Activated T-helper 2 cell treated with anti-CD3 and anti-CD28 coated beads, Interferon-gamma antibody, Interleukin-2, Interleukin-4, amounts not matched to agents 10 μg/mL and 5 μg/mL and 100 μg/mL, durations not matched to agents 14 hours and 24 hours and 36 hours (primary cell): Measurements from ENCODE around the gene VWA8. TPM values are rescaled to one million over a fixed set of nuclear protein-coding genes. Genes with fewer than 3 reads are reported as not detected.
"Not testable (repeated sequence)": the region's sequence is repeated elsewhere in the genome, so short reads cannot be mapped to it uniquely, and the experiment has no call there.

Experiments
- DNase-seq: peaks from one replicate; pipeline ENCODE4 v3.0.0; 2021; ENCODE audit warnings: low spot score
- H3K27ac Mint-ChIP-seq: one replicate; pipeline ENCODE4 v1.8.0; 2021; ENCODE audit warnings: mixed read lengths
- H3K27me3 Mint-ChIP-seq: one replicate; pipeline ENCODE4 v1.8.0; 2021; ENCODE audit warnings: low read depth, mixed read lengths
- H3K36me3 Mint-ChIP-seq: one replicate; pipeline ENCODE4 v1.8.0; 2021; ENCODE audit warnings: low read depth, mixed read lengths
- H3K4me1 Mint-ChIP-seq: one replicate; pipeline ENCODE4 v1.8.0; 2021; ENCODE audit warnings: low read depth, mixed read lengths
- H3K4me3 Mint-ChIP-seq: one replicate; pipeline ENCODE4 v1.8.0; 2021; ENCODE audit warnings: low read depth, mild to moderate bottlenecking, moderate library complexity, mixed read lengths
- H3K9me3 Mint-ChIP-seq: one replicate; pipeline ENCODE4 v1.8.0; 2021; ENCODE audit warnings: mixed read lengths
- intact Hi-C: fragments of 100-400 bp; cut with micrococcal nuclease; formaldehyde crosslinking; loops from one replicate; pipeline ENCODE4 v1.15.1; 2023
- total RNA-seq: library from RNA; stranded (reverse); gene quantifications from 2 replicates; pipeline ENCODE4 v1.2.3, GENCODE V29; 2022

Gene VWA8
- total RNA-seq, 1 donor from 2014 or later: 21.7 TPM

DNA sequence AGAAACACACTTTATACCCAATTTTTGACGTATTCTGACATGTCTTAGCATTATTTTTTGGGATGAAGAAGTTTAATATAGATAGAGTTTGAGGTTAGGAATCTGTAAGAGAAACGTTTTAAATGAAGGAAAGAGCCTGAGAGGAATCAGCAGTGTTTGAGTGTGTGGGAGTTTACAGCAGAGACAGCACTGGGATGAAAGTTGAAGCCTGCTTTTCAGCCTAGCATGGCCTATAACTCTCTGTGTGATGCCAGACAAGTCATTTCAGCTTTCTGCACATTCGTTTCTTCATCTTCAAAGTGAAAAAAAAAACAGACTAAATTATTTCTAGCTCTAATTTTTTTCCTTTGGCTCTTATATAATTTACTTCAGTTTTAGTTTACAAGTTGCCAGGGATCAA lies 326.5 kb downstream of the VWA8 start:
- Mint-ChIP-seq H3K4me1 (no peaks in the 10 kb centered on the region), H3K9me3 (no peaks in the 10 kb centered on the region), H3K27ac (no peak overlapping the region), H3K27me3 (no peaks in the 10 kb centered on the region), H3K4me3 (no peak overlapping the region), H3K36me3 (no peaks in the 10 kb centered on the region)
- no peak for DNase-seq
- intact Hi-C loops: no loop called here

- no peak overlapping the region for H3K27ac Mint-ChIP-seq
- no peaks in the 10 kb centered on the region for H3K4me1 Mint-ChIP-seq
- H3K9me3 Mint-ChIP-seq: no peaks in the 10 kb centered on the region
- H3K4me3 Mint-ChIP-seq: no peak overlapping the region
- H3K27me3 Mint-ChIP-seq: no peaks in the 10 kb centered on the region
- H3K36me3 Mint-ChIP-seq: no peaks in the 10 kb centered on the region
- DNase-seq: no peak
- intact Hi-C loops: no loop called here
These were observed 327.1 kb downstream of the VWA8 start for GRCh38 chr13:41633776-41634175.

DNA sequence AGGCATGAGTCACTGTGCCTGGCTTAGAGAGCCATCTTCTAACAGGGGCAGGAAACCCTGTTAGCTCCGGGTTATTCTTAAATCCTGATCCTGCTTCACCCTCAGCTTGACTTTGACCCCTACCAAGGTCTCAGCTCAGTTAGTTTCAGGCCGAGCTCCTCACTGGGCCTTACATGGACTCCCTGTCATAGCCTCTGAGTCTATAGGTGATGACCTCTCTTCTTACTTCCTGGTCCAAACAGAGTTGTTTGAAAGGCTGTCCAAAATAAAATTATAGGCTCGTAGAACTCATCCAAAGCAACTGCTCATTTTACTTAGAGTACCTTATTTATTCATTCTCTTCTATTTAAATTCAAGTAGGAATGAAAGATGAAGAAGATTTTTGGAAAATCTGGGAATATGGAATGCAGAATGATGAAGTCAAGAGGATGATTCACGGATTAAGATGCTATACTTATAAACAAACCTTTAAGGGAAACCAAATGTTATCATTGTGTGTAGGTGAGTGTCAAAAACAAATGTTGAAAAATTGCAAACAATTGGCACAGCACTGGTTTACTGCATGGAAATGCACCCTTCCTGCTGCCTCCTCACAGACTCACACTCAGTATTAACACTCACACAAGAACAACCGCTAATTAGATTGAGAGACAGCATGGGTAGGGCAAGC lies 329.5 kb downstream of the VWA8 start:
- H3K27ac Mint-ChIP-seq: no peak overlapping the region
- no peaks in the 10 kb centered on the region for H3K9me3 Mint-ChIP-seq

GRCh38 chr13:41627425-41627824 lies 333.5 kb downstream of the VWA8 start:
- DNase-seq: no peak
- H3K36me3 Mint-ChIP-seq: peaks cover 9% of the 10 kb centered on the region
- intact Hi-C loops: no loop called here
- H3K4me3 Mint-ChIP-seq: no peak overlapping the region
- no peaks in the 10 kb centered on the region for H3K27me3 Mint-ChIP-seq
- H3K4me1 Mint-ChIP-seq: no peaks in the 10 kb centered on the region
- no peak overlapping the region for H3K27ac Mint-ChIP-seq
- peaks cover 5% of the 10 kb centered on the region for H3K9me3 Mint-ChIP-seq

More for the DNA sequence above, 329.5 kb downstream of the VWA8 start:
- no peak for DNase-seq
- no peaks in the 10 kb centered on the region for H3K4me1 Mint-ChIP-seq
- no peaks in the 10 kb centered on the region for H3K27me3 Mint-ChIP-seq
- intact Hi-C loops: no loop called here
- no peak overlapping the region for H3K4me3 Mint-ChIP-seq
- H3K36me3 Mint-ChIP-seq: peaks cover 3% of the 10 kb centered on the region

DNA sequence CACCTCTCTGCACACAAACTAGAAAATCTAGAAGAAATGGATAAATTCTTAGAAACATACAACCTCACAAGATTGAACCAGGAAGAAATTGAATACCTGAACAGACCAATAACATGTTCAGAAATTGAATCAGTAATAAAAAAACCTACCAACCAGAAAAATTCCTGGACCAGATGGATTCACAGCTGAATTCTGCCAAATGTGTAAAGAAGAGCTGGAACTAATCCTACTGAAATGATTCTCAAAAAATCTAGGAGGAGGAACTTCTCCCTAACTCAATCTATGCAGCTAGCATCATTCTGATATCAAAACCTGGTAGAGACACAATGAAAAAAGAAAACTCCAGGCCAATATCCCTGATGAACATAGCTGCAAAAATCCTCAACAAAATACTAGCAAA lies 336.9 kb downstream of the VWA8 start:
- no peak for DNase-seq
- no peaks in the 10 kb centered on the region for H3K4me1 Mint-ChIP-seq
- intact Hi-C loops: no loop called here
- H3K4me3 Mint-ChIP-seq: no peak overlapping the region
- H3K27me3 Mint-ChIP-seq: no peaks in the 10 kb centered on the region
- H3K9me3 Mint-ChIP-seq: peaks cover 6% of the 10 kb centered on the region
- H3K27ac Mint-ChIP-seq: no peak overlapping the region
- peaks cover 18% of the 10 kb centered on the region for H3K36me3 Mint-ChIP-seq

DNA sequence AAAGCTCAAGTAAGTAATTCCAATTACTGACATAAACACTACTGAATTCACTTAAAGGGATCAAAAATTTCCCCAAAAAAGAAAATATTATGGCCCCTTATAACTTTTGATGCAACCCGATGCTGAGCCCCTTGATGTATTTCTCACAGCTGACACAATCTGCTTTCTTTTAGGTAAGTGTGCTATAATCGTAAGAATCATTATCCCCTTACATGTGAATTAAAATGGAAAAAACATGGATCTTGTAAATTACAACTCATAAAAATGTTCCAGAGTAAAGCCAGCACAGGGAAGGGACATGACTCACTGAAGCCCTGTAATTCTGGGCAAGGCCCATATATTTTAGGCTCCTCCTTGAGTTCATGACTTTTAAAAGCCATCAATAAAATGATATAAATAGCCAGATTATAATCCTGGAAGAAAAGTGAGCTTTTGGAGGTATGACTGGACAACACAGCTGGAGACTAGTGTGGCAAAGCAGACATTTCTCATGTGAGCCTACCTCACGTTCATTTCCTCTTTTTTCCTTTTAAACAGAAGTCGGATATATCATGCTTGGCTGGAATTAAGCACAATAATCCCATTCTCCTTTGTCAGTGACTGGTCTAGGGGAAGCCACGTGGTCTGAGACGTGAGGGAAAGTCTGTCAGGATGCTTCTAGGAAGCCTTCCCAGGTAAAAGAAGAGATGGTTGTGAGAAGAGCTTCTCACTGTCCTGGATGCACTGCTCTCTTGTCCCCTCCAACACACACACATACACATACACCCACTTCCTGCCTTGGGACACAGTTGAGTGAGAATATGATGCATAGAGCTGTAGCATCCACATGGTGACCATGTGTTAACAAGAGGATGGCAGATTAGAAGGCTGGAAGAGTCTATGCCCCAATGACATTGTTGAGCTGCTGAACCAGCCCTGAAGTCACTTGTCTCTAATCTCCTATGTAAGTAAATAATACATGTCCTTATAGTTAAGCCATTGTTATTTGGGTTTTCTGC lies 338.2 kb downstream of the VWA8 start:
- Mint-ChIP-seq H3K4me1 (no peaks in the 10 kb centered on the region), H3K36me3 (peaks cover 22% of the 10 kb centered on the region), H3K9me3 (peaks cover 15% of the 10 kb centered on the region), H3K27me3 (no peaks in the 10 kb centered on the region), H3K27ac (no peak overlapping the region), H3K4me3 (no peak overlapping the region)
- intact Hi-C loops: no loop called here
- DNase-seq: no peak

DNA sequence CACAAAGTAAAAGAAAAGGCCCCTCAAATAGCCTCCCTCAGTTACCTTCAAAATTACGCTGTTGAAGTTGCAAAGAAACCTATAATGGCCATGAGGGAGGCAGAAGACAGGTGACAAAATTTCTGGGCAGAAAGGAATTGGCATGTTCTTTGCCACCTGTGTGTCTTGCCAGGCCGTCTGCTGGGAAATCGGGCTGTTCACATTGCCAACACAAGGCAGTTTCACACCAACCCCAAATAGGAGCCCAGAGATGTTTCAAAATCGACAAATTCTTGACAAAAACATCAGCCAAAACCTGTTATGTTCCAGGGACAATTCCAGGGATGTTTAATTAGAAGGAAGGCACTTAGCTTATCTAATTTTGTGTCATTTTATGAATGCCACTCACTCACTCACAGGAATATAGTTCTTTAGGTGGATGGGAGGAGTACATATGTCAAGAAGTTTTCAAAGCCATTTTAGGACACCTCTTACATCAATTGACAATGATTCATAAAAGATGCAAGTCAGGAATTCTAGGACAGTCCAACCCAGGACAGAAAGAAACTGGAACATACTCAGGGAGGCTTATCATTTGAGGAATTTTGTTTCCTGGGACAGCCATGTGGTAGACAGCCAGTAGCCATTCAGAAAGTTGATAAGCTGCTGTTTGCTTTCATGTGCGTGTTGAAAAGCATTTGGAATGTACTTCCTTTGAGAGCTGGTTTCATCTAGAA lies 339.0 kb downstream of the VWA8 start:
- H3K4me3 Mint-ChIP-seq: no peak overlapping the region

GRCh38 chr13:41617633-41618032 lies 343.3 kb downstream of the VWA8 start:
- H3K27me3 Mint-ChIP-seq, DNase-seq, intact Hi-C loops, H3K4me3 Mint-ChIP-seq, H3K4me1 Mint-ChIP-seq, H3K27ac Mint-ChIP-seq: not testable (repeated sequence)
- peaks cover 10% of the 10 kb centered on the region for H3K9me3 Mint-ChIP-seq
- H3K36me3 Mint-ChIP-seq: peaks cover 26% of the 10 kb centered on the region

More for the DNA sequence above, 339.0 kb downstream of the VWA8 start:
- peaks cover 15% of the 10 kb centered on the region for H3K9me3 Mint-ChIP-seq
- H3K4me1 Mint-ChIP-seq: no peaks in the 10 kb centered on the region
- H3K27me3 Mint-ChIP-seq: no peaks in the 10 kb centered on the region
- H3K27ac Mint-ChIP-seq: no peak overlapping the region
- peaks cover 19% of the 10 kb centered on the region for H3K36me3 Mint-ChIP-seq
- no peak for DNase-seq
- intact Hi-C loops: no loop called here

DNA sequence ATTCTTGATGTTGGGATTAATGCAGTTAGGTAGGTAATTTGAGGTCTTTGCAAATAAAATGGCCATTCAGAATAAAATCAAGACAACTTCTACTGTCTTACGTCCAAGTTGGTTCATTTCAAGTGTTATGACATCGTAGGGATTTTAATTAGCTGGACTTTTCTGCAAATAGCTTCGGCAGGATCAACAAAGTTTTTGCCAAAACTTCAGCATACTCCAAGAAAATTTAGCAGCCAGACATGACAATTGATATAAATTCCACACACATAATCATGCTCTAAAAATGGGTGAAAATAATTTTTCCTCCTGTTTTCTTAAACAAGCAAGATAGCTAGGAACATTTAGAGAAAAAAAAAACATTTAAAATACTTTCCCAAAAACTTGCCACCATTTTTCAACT lies 344.8 kb downstream of the VWA8 start:
- DNase-seq: no peak
- Mint-ChIP-seq H3K9me3 (peaks cover 10% of the 10 kb centered on the region), H3K4me1 (no peaks in the 10 kb centered on the region), H3K27ac (no peak overlapping the region), H3K27me3 (no peaks in the 10 kb centered on the region), H3K36me3 (peaks cover 28% of the 10 kb centered on the region), H3K4me3 (no peak overlapping the region)
- intact Hi-C loops: no loop called here

DNA sequence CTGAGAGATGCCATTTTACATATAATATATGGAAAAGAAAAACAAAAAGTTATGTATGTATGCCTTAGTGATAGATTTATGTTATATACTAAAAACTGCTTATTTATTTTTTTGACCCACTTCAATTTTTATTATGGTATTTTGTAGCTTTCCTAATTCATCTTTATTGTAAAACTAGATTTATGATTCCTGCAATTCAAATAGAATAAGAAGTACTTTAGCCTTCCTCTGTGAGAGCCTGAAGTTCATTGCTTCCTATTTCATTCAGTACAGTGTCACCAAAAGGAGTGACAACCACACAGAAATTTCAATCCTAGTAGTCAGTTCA lies 345.4 kb downstream of the VWA8 start:
- H3K36me3 Mint-ChIP-seq: peaks cover 31% of the 10 kb centered on the region
- H3K27me3 Mint-ChIP-seq: no peaks in the 10 kb centered on the region
- H3K27ac Mint-ChIP-seq: no peak overlapping the region
- peaks cover 10% of the 10 kb centered on the region for H3K9me3 Mint-ChIP-seq
- DNase-seq: no peak
- H3K4me1 Mint-ChIP-seq: no peaks in the 10 kb centered on the region
- H3K4me3 Mint-ChIP-seq: no peak overlapping the region
- intact Hi-C loops: no loop called here

DNA sequence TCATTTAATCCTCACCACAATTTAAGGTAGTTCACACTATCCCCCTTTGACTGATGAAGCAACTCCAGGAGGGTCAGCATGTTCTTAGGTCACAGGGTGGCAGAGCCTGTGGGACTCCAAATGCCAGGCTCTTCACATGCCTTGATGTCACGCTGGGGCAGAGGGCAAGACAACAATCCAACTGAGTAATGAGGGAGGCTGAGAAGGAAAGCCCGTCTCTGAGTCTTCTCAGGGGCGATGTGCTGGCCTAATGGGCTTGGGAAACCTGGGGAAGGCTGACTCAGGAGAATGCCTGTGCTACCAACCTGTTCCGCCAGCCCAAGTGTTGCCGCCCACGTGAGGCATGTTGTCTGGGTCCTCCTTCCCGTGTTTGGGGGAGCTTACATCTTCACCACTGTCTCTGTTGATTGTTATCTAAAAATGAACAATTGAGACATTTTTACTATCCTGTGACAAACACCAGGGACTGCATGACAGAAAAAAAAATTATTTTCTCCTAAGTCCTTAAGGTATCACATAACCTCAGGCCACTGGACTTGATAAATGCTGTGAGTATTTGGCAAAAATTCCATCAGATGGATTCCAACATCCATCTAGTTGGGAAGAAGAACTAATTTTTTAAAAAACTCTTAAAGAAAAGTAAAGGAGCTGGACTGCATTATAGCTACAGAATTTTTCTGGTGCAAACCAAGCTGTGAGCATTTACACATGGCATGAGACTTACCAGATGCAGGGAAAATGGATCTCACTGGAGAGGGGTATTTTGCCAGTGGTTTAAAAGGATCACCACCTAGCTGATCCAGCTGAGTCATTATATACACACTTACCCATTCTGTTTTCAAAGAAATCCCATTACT lies 346.0 kb downstream of the VWA8 start:
- intact Hi-C loops: no loop called here
- H3K9me3 Mint-ChIP-seq: peaks cover 10% of the 10 kb centered on the region
- no peak overlapping the region for H3K4me3 Mint-ChIP-seq
- H3K36me3 Mint-ChIP-seq: peaks cover 29% of the 10 kb centered on the region
- no peaks in the 10 kb centered on the region for H3K27me3 Mint-ChIP-seq
- no peaks in the 10 kb centered on the region for H3K4me1 Mint-ChIP-seq
- H3K27ac Mint-ChIP-seq: no peak overlapping the region
- DNase-seq: no peak

DNA sequence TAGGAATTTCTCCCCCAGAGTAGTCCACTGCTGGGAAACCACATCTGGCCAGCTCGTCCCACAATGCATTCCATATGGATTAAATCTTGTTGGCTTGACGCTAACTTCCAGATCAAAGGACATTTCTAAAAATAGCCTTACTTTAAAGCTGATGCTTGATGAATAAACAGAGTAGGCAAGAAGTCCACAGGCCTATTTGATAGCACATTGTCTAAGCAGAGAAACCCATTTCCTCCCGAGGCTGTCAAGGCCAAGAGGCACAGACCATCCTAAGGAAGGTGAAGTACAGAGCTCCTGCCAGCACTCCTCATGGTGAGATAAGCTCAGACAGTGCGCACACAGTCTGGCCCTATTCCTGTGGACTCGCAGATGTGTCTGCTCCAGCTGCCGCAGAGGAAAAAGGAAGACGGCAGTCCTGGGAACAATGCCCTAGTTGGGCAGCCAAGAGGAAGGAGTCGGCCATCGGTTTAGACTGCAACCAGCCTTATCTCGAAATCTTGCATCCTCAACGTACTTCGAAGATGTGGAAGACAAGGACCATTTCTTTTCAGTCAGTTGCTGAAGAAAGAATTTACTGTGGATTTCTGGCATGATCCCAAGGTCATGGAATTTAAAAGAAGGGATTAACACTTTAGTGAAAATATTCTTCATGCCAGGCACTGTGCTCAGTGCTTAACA lies 346.8 kb downstream of the VWA8 start:
- Mint-ChIP-seq H3K27me3 (no peaks in the 10 kb centered on the region), H3K4me3 (no peak overlapping the region), H3K36me3 (peaks cover 24% of the 10 kb centered on the region), H3K4me1 (no peaks in the 10 kb centered on the region), H3K27ac (no peak overlapping the region), H3K9me3 (peaks cover 10% of the 10 kb centered on the region)
- intact Hi-C loops: no loop called here
- DNase-seq: no peak
